ENCODE data around the gene RNF145. TPM values are rescaled to one million over a fixed set of nuclear protein-coding genes. Genes with fewer than 3 reads are reported as not detected.

Gene RNF145
- total RNA-seq, 4 donors from 2014 or later, result 20.2 to 78.2 (median 73.6) TPM

GRCh38 chr5:159202151-159202550, 7.2 kb downstream of the RNF145 start:
- no peaks in the 10 kb centered on the region for H3K36me3 ChIP-seq
- no peak for TF ChIP-seq CTCF (IDR thresholded peaks at IDR 0.05)
- no peak for TF ChIP-seq POLR2A (IDR thresholded peaks at IDR 0.05)

GRCh38 chr5:159199780-159200179, 9.6 kb downstream of the RNF145 start:
- no peak overlapping the region for H3K27ac ChIP-seq
- peaks cover 0 to 6% of the 10 kb centered on the region in 2 donors for H3K4me1 ChIP-seq
- no peaks in the 10 kb centered on the region for H3K36me3 ChIP-seq
- H3K9me3 ChIP-seq, result no peaks in the 10 kb centered on the region
- no peak for DNase-seq
- TF ChIP-seq CTCF (IDR thresholded peaks at IDR 0.05) (no peak), POLR2A (IDR thresholded peaks at IDR 0.05) (no peak)
- no peaks in the 10 kb centered on the region for H3K27me3 ChIP-seq
- intact Hi-C loops (cut with DNase I; ENCODE audit: low total_unique reads), result no loop called here
- no peak overlapping the region for H3K4me3 ChIP-seq

More at GRCh38 chr5:159202151-159202550, 7.2 kb downstream of the RNF145 start:
- no peak for DNase-seq
- H3K27ac ChIP-seq, result no peak overlapping the region
- H3K27me3 ChIP-seq, result no peaks in the 10 kb centered on the region
- intact Hi-C loops (cut with DNase I; ENCODE audit: low total_unique reads), result no loop called here
- H3K4me1 ChIP-seq, result peaks cover 0 to 12% of the 10 kb centered on the region in 2 donors
- no peaks in the 10 kb centered on the region for H3K9me3 ChIP-seq
- no peak overlapping the region for H3K4me3 ChIP-seq

- no peak overlapping the region for H3K4me3 ChIP-seq
- intact Hi-C loops (cut with DNase I; ENCODE audit: low total_unique reads), result no loop called here
- DNase-seq, result no peak
- no peaks in the 10 kb centered on the region for H3K9me3 ChIP-seq
- H3K27me3 ChIP-seq, result no peaks in the 10 kb centered on the region
- H3K36me3 ChIP-seq, result no peaks in the 10 kb centered on the region
- TF ChIP-seq CTCF (IDR thresholded peaks at IDR 0.05) (no peak), POLR2A (IDR thresholded peaks at IDR 0.05) (no peak)
- no peak overlapping the region for H3K27ac ChIP-seq
- peaks cover 0 to 5% of the 10 kb centered on the region in 2 donors for H3K4me1 ChIP-seq
Measured at GRCh38 chr5:159199225-159199624, 10.1 kb downstream of the RNF145 start.

- intact Hi-C loops (cut with DNase I; ENCODE audit: low total_unique reads), result no loop called here
Measured at GRCh38 chr5:159198063-159199036, 11.0 kb downstream of the RNF145 start.

More at GRCh38 chr5:159198063-159199036, 11.0 kb downstream of the RNF145 start:
- no peaks in the 10 kb centered on the region for H3K9me3 ChIP-seq
- no peaks in the 10 kb centered on the region for H3K27me3 ChIP-seq
- TF ChIP-seq POLR2A (IDR thresholded peaks at IDR 0.05), result no peak
- no peak for TF ChIP-seq CTCF (IDR thresholded peaks at IDR 0.05)
- DNase-seq, result no peak
- H3K4me3 ChIP-seq, result no peak overlapping the region
- H3K27ac ChIP-seq, result no peak overlapping the region
- H3K36me3 ChIP-seq, result no peaks in the 10 kb centered on the region
- no peaks in the 10 kb centered on the region for H3K4me1 ChIP-seq

Measured in uterus (tissue), 4 donors.